ENCODE measurements around the gene ADGRB2.

The ADGRB2 gene

DNA sequence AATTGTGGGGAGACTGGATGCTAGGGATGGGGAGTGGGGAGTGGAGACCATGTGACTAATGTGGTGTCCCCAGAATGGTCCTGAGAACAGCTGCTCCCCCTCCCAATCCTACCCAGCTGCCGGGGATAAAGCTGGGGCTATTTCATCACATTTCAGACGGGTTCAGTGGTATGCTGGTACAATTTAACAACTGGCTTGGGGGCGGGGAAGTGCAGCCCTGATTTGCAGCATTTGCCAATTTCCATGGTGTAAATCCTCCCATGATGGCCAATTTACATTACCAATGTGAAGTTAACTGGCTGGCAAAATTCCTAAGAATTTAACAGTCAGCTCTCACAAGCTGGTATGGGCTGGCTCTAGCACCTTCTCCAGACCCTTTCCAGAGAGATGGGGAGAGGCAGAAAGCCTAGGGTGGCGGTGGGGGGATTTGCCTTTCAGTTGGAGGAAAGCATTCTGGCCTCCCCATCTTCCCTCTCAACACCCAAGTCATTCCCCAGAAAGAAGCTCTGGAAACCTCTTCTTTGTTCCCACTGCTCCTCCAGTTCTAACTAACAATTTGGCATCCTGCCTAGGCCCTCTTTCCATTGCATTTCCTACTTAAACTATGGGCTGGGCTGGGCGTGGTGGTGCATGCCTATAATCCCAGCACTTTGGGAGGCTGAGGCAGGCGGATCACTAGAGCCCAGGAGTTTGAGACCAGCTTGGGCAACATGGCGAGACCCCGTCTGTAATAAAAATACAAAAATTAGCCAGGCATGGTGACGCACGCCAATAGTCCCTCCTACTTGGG lies 11.3 kb upstream of the ADGRB2 start:
- Histone ChIP-seq H3K36me3 (replicated peaks) (no peaks in the 10 kb centered on the region), H3K27me3 (replicated peaks) (peaks cover 34% of the 10 kb centered on the region), H3K4me3 (ENCODE audit: low read depth, low read length) (no peak overlapping the region), H3K27ac (no peak overlapping the region)
- TF ChIP-seq, protein P1, sequence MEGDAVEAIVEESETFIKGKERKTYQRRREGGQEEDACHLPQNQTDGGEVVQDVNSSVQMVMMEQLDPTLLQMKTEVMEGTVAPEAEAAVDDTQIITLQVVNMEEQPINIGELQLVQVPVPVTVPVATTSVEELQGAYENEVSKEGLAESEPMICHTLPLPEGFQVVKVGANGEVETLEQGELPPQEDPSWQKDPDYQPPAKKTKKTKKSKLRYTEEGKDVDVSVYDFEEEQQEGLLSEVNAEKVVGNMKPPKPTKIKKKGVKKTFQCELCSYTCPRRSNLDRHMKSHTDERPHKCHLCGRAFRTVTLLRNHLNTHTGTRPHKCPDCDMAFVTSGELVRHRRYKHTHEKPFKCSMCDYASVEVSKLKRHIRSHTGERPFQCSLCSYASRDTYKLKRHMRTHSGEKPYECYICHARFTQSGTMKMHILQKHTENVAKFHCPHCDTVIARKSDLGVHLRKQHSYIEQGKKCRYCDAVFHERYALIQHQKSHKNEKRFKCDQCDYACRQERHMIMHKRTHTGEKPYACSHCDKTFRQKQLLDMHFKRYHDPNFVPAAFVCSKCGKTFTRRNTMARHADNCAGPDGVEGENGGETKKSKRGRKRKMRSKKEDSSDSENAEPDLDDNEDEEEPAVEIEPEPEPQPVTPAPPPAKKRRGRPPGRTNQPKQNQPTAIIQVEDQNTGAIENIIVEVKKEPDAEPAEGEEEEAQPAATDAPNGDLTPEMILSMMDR (IDR thresholded peaks at IDR 0.05; ENCODE audit: low read depth, low read length, missing control alignments): no peak
- DNase-seq: no peak
- in situ Hi-C loops (cut with HindIII; ENCODE audit: low pct_ligation_motif_present, low sequenced_read_pairs): no loop called here

- Histone ChIP-seq H3K36me3 (replicated peaks) (no peaks in the 10 kb centered on the region), H3K27ac (no peak overlapping the region), H3K4me3 (ENCODE audit: low read depth, low read length) (no peak overlapping the region), H3K27me3 (replicated peaks) (peaks cover 34% of the 10 kb centered on the region)
- DNase-seq: no peak
- TF ChIP-seq, protein P1 (IDR thresholded peaks at IDR 0.05; ENCODE audit: low read depth, low read length, missing control alignments): no peak
- in situ Hi-C loops (cut with HindIII; ENCODE audit: low pct_ligation_motif_present, low sequenced_read_pairs): no loop called here
Measured at GRCh38 chr1:31774495-31774894, 10.4 kb upstream of the ADGRB2 start.

DNA sequence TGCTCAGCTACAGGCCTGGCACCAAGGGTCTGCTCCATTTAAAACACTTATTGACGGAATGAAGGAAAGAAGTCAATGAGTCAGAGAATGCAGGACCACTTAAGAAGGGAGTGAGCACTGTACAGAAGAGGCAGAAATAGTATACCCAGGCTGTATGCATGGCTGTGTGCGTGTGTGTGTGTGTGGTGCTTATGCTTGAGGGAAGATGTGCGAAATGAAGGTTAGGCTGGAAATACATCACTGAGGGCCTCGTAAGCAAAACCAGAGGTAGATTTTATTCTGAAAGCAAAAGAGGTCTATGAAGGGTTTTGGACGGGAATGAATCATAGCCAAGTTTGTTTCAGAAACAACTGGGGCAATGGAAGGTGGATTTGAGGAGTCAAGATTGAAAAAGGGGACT lies 9.7 kb upstream of the ADGRB2 start:
- H3K27ac ChIP-seq: no peak overlapping the region
- peaks cover 34% of the 10 kb centered on the region for H3K27me3 ChIP-seq (replicated peaks)

DNA sequence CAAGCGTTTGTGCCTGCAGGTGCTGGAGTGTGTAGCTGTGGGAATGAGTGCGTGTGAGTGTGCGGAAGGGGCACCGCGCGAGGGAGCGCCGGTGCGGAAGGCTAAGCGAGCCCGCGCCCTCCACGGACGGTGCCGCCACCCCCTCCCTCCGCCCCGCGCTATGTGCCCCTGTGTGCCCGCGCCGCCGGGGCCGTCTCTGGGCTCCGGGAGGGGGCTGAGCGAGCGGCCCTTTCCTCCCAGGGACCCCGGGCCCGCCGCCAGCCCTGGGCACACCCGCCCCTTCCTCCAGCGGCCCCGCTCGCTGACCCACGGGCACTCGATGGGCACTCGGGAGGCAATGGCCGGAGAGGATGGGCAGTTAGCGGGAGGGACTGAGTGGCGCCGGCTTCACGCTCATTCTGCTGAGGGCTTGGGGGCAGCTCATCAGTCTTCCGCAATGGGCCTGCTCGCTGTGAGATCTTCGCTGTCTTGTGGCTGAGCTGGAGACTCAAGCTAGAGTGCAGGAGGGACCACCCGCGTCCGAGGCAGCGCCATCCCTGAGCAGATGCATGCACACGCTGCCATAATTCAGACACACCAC lies 8.6 kb upstream of the ADGRB2 start:
- DNase-seq: no peak
- Histone ChIP-seq H3K27ac (no peak overlapping the region), H3K36me3 (replicated peaks) (no peaks in the 10 kb centered on the region), H3K4me3 (ENCODE audit: low read depth, low read length) (no peak overlapping the region), H3K27me3 (replicated peaks) (peaks cover 34% of the 10 kb centered on the region)
- TF ChIP-seq, protein P1 (IDR thresholded peaks at IDR 0.05; ENCODE audit: low read depth, low read length, missing control alignments): no peak
- in situ Hi-C loops (cut with HindIII; ENCODE audit: low pct_ligation_motif_present, low sequenced_read_pairs): no loop called here

More for the DNA sequence above, 9.7 kb upstream of the ADGRB2 start:
- no peak for DNase-seq
- H3K36me3 ChIP-seq (replicated peaks): no peaks in the 10 kb centered on the region
- TF ChIP-seq, protein P1 (IDR thresholded peaks at IDR 0.05; ENCODE audit: low read depth, low read length, missing control alignments): no peak
- no peak overlapping the region for H3K4me3 ChIP-seq (ENCODE audit: low read depth, low read length)
- in situ Hi-C loops (cut with HindIII; ENCODE audit: low pct_ligation_motif_present, low sequenced_read_pairs): no loop called here

- DNase-seq: no peak
- in situ Hi-C loops (cut with HindIII; ENCODE audit: low pct_ligation_motif_present, low sequenced_read_pairs): no loop called here
- Histone ChIP-seq H3K27ac (no peak overlapping the region), H3K4me3 (ENCODE audit: low read depth, low read length) (peak overlapping the region; percentile 27), H3K36me3 (replicated peaks) (no peaks in the 10 kb centered on the region), H3K27me3 (replicated peaks) (peaks cover 34% of the 10 kb centered on the region)
- TF ChIP-seq, protein P1 (IDR thresholded peaks at IDR 0.05; ENCODE audit: low read depth, low read length, missing control alignments): no peak
Measured at GRCh38 chr1:31771891-31772668, 7.9 kb upstream of the ADGRB2 start.
